K562 (cell line): ENCODE measurements around the gene PHLDB3. TPM values are rescaled to one million over a fixed set of nuclear protein-coding genes. Genes with fewer than 3 reads are reported as not detected.

Experiments used
- ATAC-seq: fragments of 200-7000 bp; cut with Tn5 transposase; 3 replicates; pipeline ENCODE4 v1.9.1; 2020; ENCODE audit warnings: moderate library complexity
- BruUV-seq: library from RNA; stranded (reverse); fragments of 400-500 nt; replicated peaks from 2 replicates; lab custom pipeline; 2021; lab: Mats Ljungman, UMichigan
- CTCF ChIA-PET: fragments of 300-600 bp; formaldehyde crosslinking; extraction: SDS; loops from one replicate; lab custom pipeline; 2021; ENCODE audit warnings: low intra/inter-chr PET ratio; lab: Yijun Ruan, JAX
- POLR2A ChIA-PET: fragments of 300-600, 350-650 bp; sonication (Branson Sonifier 250); formaldehyde crosslinking; extraction: SDS; loops from one replicate; lab custom pipeline; 2021; ENCODE audit warnings: antibody characterized with exemption, inconsistent platforms; lab: Yijun Ruan, JAX
- DNase-seq, 4 experiments: peaks; one replicate each; pipeline versions ENCODE4 v3.0.0 to v3.0.0-alpha.2; 2011 to 2018; ENCODE audit warnings: low spot score in 3 of 4, mixed read lengths in 3 of 4; ENCODE audit errors: extremely low read depth in 1 of 4
- FAIRE-seq: peaks from 2 replicates; lab custom pipeline; 2011; peaks lifted over from hg19 to GRCh38; lab: Jason Lieb, UNC
- H2AFZ ChIP-seq: 2 replicates; pipeline ENCODE4 v1.6.0; 2011; ENCODE audit warnings: low read depth, low read length, control low read depth, inconsistent platforms
- H3K27ac ChIP-seq: fragments of 200-600 bp; 3 replicates; pipeline ENCODE4 v1.8.0; 2011; ENCODE audit warnings: low read depth, mild to moderate bottlenecking, control low read depth, inconsistent platforms, low read length, moderate library complexity, mixed read lengths; ENCODE audit errors: extremely low read depth
- H3K27me3 ChIP-seq, 2 experiments: fragments of 300-600 bp in 1 of 2; 2 replicates in 1 of 2; 3 replicates in 1 of 2; pipeline versions ENCODE4 v1.6.0 to v1.8.0; 2011; ENCODE audit warnings: inconsistent platforms in 2 of 2, low read length in 2 of 2, mild to moderate bottlenecking in 1 of 2, mixed read lengths in 1 of 2, moderate library complexity in 1 of 2; ENCODE audit not compliant: control insufficient read depth in 2 of 2, insufficient read depth in 2 of 2
- H3K36me3 ChIP-seq: fragments of 300-600 bp; 3 replicates; pipeline ENCODE4 v1.8.0; 2011; ENCODE audit warnings: mild to moderate bottlenecking, low read length, inconsistent platforms; ENCODE audit not compliant: control insufficient read depth, insufficient read depth
- H3K4me1 ChIP-seq, 2 experiments: fragments of 200-600 bp in 1 of 2; replicated peaks in 1 of 2; 2 replicates in 1 of 2; 3 replicates in 1 of 2; pipeline versions ENCODE4 v1.5.1 to v1.8.0; 2011; ENCODE audit warnings: inconsistent platforms in 2 of 2, low read length in 2 of 2, mild to moderate bottlenecking in 1 of 2, mixed read lengths in 1 of 2, moderate library complexity in 1 of 2; ENCODE audit not compliant: control insufficient read depth in 2 of 2, insufficient read depth in 2 of 2
- H3K4me2 ChIP-seq: 2 replicates; pipeline ENCODE4 v1.6.1; 2011; ENCODE audit warnings: low read length, control low read depth, inconsistent platforms, mixed read lengths; ENCODE audit not compliant: insufficient read depth
- H3K4me3 ChIP-seq: fragments of 200-600 bp; sonication (generic), shearing (Covaris generic); 2 replicates; pipeline ENCODE4 v1.5.1; 2016; ENCODE audit warnings: control low read depth, inconsistent platforms
- H3K79me2 ChIP-seq: fragments of 200-600 bp; 3 replicates; pipeline ENCODE4 v1.8.0; 2011; ENCODE audit warnings: low read length, inconsistent platforms; ENCODE audit not compliant: control insufficient read depth, insufficient read depth
- H3K9ac ChIP-seq, 2 experiments: 2 replicates each; pipeline versions ENCODE4 v1.6.0 to v1.6.1; 2011; ENCODE audit warnings: low read depth in 2 of 2, low read length in 2 of 2, control low read depth in 1 of 2, inconsistent platforms in 1 of 2, mild to moderate bottlenecking in 1 of 2, mixed read lengths in 1 of 2; ENCODE audit not compliant: insufficient read depth in 1 of 2
- H3K9me1 ChIP-seq: one replicate; pipeline ENCODE4 v1.6.0; 2011; ENCODE audit warnings: inconsistent platforms, mild to moderate bottlenecking, low read length, moderate library complexity; ENCODE audit not compliant: control insufficient read depth, insufficient read depth
- H3K9me3 ChIP-seq: replicated peaks from 2 replicates; pipeline ENCODE4 v1.5.1; 2011; ENCODE audit warnings: low read depth, low read length, inconsistent platforms; ENCODE audit not compliant: control insufficient read depth, insufficient read depth
- H4K20me1 ChIP-seq: replicated peaks from 2 replicates; pipeline ENCODE4 v1.6.1; 2011; ENCODE audit warnings: low read length, inconsistent platforms, mixed read lengths; ENCODE audit not compliant: control insufficient read depth, insufficient read depth
- ARID1B ChIP-seq: fragments of 450-650 bp; IDR thresholded peaks from 2 replicates; pipeline ENCODE4 v1.6.1; 2016; ENCODE audit warnings: antibody characterized with exemption, mild to moderate bottlenecking, inconsistent platforms
- ATF4 ChIP-seq: fragments of 450-650 bp; formaldehyde crosslinking; IDR thresholded peaks from 2 replicates; pipeline ENCODE4 v1.4.0; 2022; ENCODE audit warnings: mild to moderate bottlenecking, moderate library complexity
- CBX8 ChIP-seq: fragments of 200-600 bp; sonication (generic); IDR thresholded peaks from 2 replicates; pipeline ENCODE4 v1.6.1; 2012; ENCODE audit warnings: borderline replicate concordance, mixed run types, low read depth, mild to moderate bottlenecking, moderate library complexity, mixed read lengths, low read length, control low read depth, inconsistent platforms; ENCODE audit not compliant: poor library complexity, severe bottlenecking; ENCODE audit errors: extremely low read depth
- POLR2H ChIP-seq: IDR thresholded peaks from 2 replicates; pipeline ENCODE4 v1.6.1; 2016; ENCODE audit warnings: missing genetic modification characterization, low read depth, mild to moderate bottlenecking, control low read depth, missing compliant biosample characterization, moderate library complexity
- RBM25 ChIP-seq: fragments of 200-400 bp; formaldehyde crosslinking; IDR thresholded peaks from 2 replicates; pipeline ENCODE4 v1.6.1; 2018; ENCODE audit warnings: low read length, low read depth, moderate library complexity; ENCODE audit not compliant: severe bottlenecking
- WGBS: fragments of 100-300 bp; shearing (Covaris generic); methylation state at CpG from one replicate; pipeline ENCODE4 v1.1.6; 2016; ENCODE audit warnings: low coverage, mixed read lengths; ENCODE audit not compliant: insufficient coverage; ENCODE audit errors: missing lambda C conversion rate; 5-methylcytosine and 5-hydroxymethylcytosine counted together
- in situ Hi-C: fragments of 300-500 bp; cut with MboI; formaldehyde crosslinking; loops from 4 replicates; pipeline ENCODE4 v1.15.0; 2018; ENCODE audit warnings: inconsistent platforms, mixed read lengths
- intact Hi-C: fragments of 100-400 bp; cut with micrococcal nuclease; formaldehyde crosslinking; loops from 2 replicates; pipeline ENCODE4 v1.14.2; 2022
- polyA plus RNA-seq, 8 experiments: library from polyadenylated mRNA; depleted of rRNA in 4 of 8; stranded (reverse) in 5 of 8; unstranded in 3 of 8; fragments of >200 nt; fragmentation: Nextera tagmentation in 2 of 8; fragmentation: Illumina TruSeq in 1 of 8; extraction: Ambion mirVana in 2 of 8; extraction: Trizol in 1 of 8; gene quantifications; 2 replicates each; pipeline versions ENCODE4 v1.2.1 to v1.2.3, GENCODE V29; 2011 to 2014; ENCODE audit warnings: inconsistent platforms in 1 of 8, missing spikeins in 1 of 8
- total RNA-seq, 7 experiments: library from RNA; depleted of rRNA in 6 of 7; stranded (reverse); fragments of >200 nt in 6 of 7; fragmentation: Illumina TruSeq in 2 of 7; extraction: Trizol in 2 of 7; gene quantifications; 2 replicates each; pipeline versions ENCODE4 v1.2.1 to v1.2.3, GENCODE V29; 2011 to 2021; ENCODE audit warnings: low replicate concordance in 1 of 7

PHLDB3 gene
- total and polyA plus RNA-seq, 9 of the 15 experiments (the other 6 are each of a cell fraction or from before 2014, with no cell fraction given): 0.04 to 23.5 (median 3.9) TPM

- Histone ChIP-seq H3K4me2 (peak overlapping the region; percentile 89), H3K27me3 (no peaks in the 10 kb centered on the region), H3K9ac (peak overlapping the region in 1 of 2 experiments; percentile 58; a peak in 1 of 4 replicates), H3K4me3 (no peak overlapping the region), H3K79me2 (no peaks in the 10 kb centered on the region), H3K27ac (no peak overlapping the region), H4K20me1 (no peaks in the 10 kb centered on the region), H3K9me3 (no peaks in the 10 kb centered on the region), H2AFZ (peak overlapping the region; percentile 68), H3K36me3 (no peaks in the 10 kb centered on the region), H3K9me1 (no peaks in the 10 kb centered on the region), H3K4me1 (peaks cover 10 to 41% of the 10 kb centered on the region in 2 experiments)
- intact Hi-C loops (no loop called here), in situ Hi-C loops (no loop called here)
- WGBS: 32% methylated on average over 13 of the region's 13 CpGs
- DNase-seq: peak in 1 of 4 experiments; percentile 3
- FAIRE-seq: no peak
- no peak for ATAC-seq
- no peak for TF ChIP-seq ATF4
- TF ChIP-seq CBX8: no peak
- peak; percentile 42 for TF ChIP-seq RBM25
- no peak for TF ChIP-seq ARID1B
- TF ChIP-seq POLR2H (tag): 0 out of 2 replicates have a peak, but pooled peaks have one; percentile 3
- CTCF ChIA-PET: no interaction called here
- no TSS peak for BruUV-seq
- POLR2A ChIA-PET: interaction anchor here (0.6 to 1.6 kb wide), 4 partner anchors 7 to 138 kb away, joined by 3 to 5 read pairs (median 3); no protein-coding TSS in a partner anchor
Measured at GRCh38 chr19:43527860-43528622, 23.5 kb upstream of the PHLDB3 start.
